AG04450 (cell line): Measurements from ENCODE around the gene CADPS2. TPM values are rescaled to one million over a fixed set of nuclear protein-coding genes. Genes with fewer than 3 reads are reported as not detected.

Source experiments
- CTCF ChIA-PET: fragments of 300-600, 350-600 bp; formaldehyde crosslinking; extraction: SDS; loops from one replicate; lab custom pipeline; 2022; ENCODE audit warnings: antibody characterized with exemption, inconsistent platforms; lab: Charles Lee
- POLR2A ChIA-PET: fragments of 350-600 bp; formaldehyde crosslinking; extraction: SDS; loops from one replicate; lab custom pipeline; 2021; ENCODE audit warnings: antibody characterized with exemption, inconsistent platforms; lab: Yijun Ruan, JAX
- DNase-seq: peaks from one replicate; pipeline ENCODE4 v3.0.0-alpha.2; 2011; ENCODE audit warnings: low read depth, low spot score
- H3K27ac ChIP-seq: one replicate; pipeline ENCODE4 v1.5.1; 2012; ENCODE audit warnings: low read depth, low read length, control low read depth
- H3K27me3 ChIP-seq: one replicate; pipeline ENCODE4 v1.6.0; 2012; ENCODE audit warnings: low read length; ENCODE audit not compliant: control insufficient read depth, insufficient read depth
- H3K4me3 ChIP-seq: 2 replicates; pipeline ENCODE4 v1.5.1; 2011; ENCODE audit warnings: mild to moderate bottlenecking, low read depth, low read length, control low read depth
- H3K9me3 ChIP-seq: 2 replicates; pipeline ENCODE4 v1.5.1; 2012; ENCODE audit warnings: low read length; ENCODE audit not compliant: control insufficient read depth, insufficient read depth
- polyA plus RNA-seq: library from polyadenylated mRNA; depleted of rRNA; stranded (reverse); fragments of >200 nt; gene quantifications from 2 replicates; pipeline ENCODE4 v1.2.3, GENCODE V29; 2011
- TF ChIP-seq, protein P1 (sequence below): IDR thresholded peaks from 2 replicates; pipeline ENCODE4 v1.5.1; 2011; ENCODE audit warnings: low read depth, low read length, control low read depth, inconsistent platforms

The CADPS2 gene
- polyA plus RNA-seq, 1 experiment: 0.41 TPM

DNA sequence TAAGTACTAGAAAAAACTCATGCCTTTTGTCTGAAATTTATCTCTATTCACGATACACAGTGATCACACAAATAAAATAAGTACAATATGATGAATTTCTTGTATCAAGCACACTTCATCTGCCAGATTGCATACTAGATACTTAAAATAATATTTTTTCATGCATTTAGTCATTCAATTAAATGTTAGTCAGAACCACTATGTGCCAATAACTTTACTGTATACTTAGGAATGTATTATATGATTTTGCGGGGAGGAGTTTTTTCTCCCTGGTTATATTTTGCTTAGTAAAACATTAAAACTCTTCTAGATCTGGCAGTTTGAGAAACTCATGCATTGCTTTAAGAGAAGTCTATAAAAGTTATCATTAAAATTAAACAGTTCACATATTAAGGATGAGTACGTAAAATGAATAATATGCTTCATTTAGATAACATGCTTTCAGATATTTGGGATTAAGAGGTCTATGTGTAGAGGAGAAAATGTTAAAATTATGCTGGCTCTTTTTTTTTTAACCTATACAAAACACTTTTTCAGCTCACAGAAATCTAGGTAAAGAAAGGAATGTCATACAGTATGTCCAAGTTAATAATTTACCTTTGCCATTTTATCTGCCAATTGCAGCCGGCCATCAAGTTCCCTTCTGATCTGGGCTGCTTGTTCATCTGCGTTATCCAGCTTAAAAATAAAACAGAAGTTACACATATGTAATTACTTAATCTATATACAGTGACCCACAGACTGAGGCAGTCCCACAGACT, 257.4 kb downstream of the CADPS2 start:
- no peak for DNase-seq
- POLR2A ChIA-PET: no interaction called here
- TF ChIP-seq, protein P1, sequence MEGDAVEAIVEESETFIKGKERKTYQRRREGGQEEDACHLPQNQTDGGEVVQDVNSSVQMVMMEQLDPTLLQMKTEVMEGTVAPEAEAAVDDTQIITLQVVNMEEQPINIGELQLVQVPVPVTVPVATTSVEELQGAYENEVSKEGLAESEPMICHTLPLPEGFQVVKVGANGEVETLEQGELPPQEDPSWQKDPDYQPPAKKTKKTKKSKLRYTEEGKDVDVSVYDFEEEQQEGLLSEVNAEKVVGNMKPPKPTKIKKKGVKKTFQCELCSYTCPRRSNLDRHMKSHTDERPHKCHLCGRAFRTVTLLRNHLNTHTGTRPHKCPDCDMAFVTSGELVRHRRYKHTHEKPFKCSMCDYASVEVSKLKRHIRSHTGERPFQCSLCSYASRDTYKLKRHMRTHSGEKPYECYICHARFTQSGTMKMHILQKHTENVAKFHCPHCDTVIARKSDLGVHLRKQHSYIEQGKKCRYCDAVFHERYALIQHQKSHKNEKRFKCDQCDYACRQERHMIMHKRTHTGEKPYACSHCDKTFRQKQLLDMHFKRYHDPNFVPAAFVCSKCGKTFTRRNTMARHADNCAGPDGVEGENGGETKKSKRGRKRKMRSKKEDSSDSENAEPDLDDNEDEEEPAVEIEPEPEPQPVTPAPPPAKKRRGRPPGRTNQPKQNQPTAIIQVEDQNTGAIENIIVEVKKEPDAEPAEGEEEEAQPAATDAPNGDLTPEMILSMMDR: no peak

DNA sequence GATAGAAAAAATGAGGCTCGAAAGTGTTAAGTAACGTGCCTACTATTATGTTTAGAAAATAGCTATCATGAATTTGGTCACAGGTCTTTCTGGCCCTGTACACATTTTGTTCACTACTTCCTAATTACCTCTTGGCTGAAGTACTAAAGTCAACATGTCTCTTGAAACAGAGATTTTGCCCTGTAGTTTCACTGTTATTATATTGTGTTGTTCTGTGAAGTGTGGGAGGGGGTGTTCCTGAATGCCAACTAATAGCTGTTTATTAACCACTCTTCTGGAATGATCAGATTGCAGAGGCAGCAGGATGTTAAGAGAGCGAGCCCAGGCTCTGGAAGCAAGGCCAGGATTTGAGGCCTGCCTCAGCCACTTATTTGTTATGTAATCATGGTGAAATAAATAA, 259.5 kb downstream of the CADPS2 start:
- Histone ChIP-seq H3K9me3 (peaks cover 2% of the 10 kb centered on the region; the same call in 1 of the 2 replicates), H3K4me3 (no peak overlapping the region), H3K27ac (no peak overlapping the region), H3K27me3 (no peaks in the 10 kb centered on the region)
- ChIA-PET CTCF (no interaction called here), POLR2A (no interaction called here)
- DNase-seq: no peak
- TF ChIP-seq, protein P1: no peak

More for the DNA sequence above, 257.4 kb downstream of the CADPS2 start:
- Histone ChIP-seq H3K27me3 (no peaks in the 10 kb centered on the region), H3K27ac (no peak overlapping the region), H3K4me3 (no peak overlapping the region), H3K9me3 (peaks cover 2% of the 10 kb centered on the region; the same call in 1 of the 2 replicates)
- CTCF ChIA-PET: no interaction called here

DNA sequence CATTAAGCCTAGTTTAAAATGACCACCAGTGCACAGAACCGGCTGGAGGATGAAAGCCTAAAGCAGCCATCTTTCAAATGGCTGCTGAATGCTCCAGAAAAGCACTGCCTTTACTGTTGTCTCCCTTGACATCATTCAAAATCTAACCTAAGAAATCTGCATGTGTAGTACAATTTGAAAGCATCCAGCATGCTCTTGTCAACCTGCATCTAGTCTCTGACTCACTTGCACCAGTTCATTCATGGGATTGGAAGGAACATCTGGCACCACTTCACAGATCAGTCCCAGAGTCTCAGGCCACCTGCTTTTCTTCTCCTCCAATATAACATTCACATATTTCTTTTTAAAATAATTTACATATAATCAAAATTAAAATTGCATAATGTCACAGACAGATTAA, 263.6 kb downstream of the CADPS2 start:
- Histone ChIP-seq H3K27ac (no peak overlapping the region), H3K4me3 (no peak overlapping the region), H3K9me3 (peaks cover 2% of the 10 kb centered on the region; the same call in 1 of the 2 replicates), H3K27me3 (no peaks in the 10 kb centered on the region)
- POLR2A ChIA-PET: no interaction called here
- TF ChIP-seq, protein P1: no peak
- DNase-seq: no peak
- CTCF ChIA-PET: no interaction called here

DNA sequence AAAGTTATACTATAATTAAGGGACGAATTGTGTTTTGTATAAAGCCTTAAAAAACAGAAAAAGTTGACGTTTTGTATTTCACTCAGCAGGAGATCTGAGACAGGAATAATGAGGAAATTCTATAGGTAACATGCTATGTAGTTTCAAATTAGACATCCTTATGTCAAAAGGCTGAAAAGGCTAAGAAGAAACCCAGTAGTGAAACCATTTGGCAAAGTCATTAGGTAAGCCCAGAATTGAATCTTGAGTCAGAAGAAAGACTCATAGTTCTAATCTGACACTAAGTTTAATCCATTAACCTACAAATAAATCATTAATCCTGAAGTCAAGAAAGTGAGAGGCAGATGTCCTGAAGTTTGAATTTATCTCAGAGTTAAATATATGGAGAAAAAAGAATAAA, 266.6 kb downstream of the CADPS2 start:
- ChIA-PET CTCF (no interaction called here), POLR2A (no interaction called here)
- Histone ChIP-seq H3K27me3 (no peaks in the 10 kb centered on the region), H3K27ac (no peak overlapping the region), H3K9me3 (no peaks in the 10 kb centered on the region), H3K4me3 (no peak overlapping the region)
- no peak for DNase-seq
- TF ChIP-seq, protein P1: no peak

DNA sequence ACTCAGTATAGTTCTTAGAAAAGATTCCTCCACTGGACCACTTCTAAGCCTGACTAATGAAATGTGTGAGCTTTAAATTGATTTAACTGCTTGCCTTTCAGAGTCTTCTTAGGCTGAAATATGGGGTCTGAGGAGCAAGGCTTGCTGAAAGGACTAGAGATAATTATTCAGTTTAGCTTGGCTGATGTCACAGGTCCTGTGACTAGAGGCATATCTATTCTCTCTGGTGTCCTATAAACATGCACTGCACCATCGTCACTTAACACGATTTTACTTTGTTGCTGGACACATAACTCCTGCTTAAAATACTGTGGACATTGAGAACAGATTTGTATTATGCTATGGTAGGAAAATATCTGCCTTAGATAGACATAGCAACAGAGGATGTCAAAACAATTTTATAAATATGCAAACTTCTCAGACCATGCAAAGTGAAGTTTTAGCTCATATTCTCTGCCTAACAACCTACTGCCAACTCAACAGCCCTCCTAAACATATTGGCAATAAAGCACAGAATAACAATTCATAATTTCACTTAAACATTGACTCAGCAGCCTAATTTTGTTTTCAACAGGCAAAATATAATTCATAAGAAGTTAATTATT, 267.6 kb downstream of the CADPS2 start:
- Histone ChIP-seq H3K27ac (no peak overlapping the region), H3K27me3 (no peaks in the 10 kb centered on the region), H3K4me3 (no peak overlapping the region), H3K9me3 (no peaks in the 10 kb centered on the region)
- TF ChIP-seq, protein P1: no peak
- no peak for DNase-seq
- POLR2A ChIA-PET: no interaction called here
- CTCF ChIA-PET: no interaction called here
